IPS DF 6.9 (cell line): Measurements from ENCODE around the gene USP17L19.
"Not testable (repeated sequence)": the region's sequence is repeated elsewhere in the genome, so short reads cannot be mapped to it uniquely, and the experiment has no call there.

Experiments used
- DNase-seq: peaks from one replicate; pipeline ENCODE4 v3.0.0-alpha.2; 2013; ENCODE audit warnings: low read depth, low spot score
- H3K27ac ChIP-seq: one replicate; pipeline ENCODE4 v1.5.1; 2013; ENCODE audit warnings: low read length, control low read depth
- H3K27me3 ChIP-seq: 2 replicates; pipeline ENCODE4 v1.6.1; 2013; ENCODE audit warnings: mild to moderate bottlenecking, low read length; ENCODE audit not compliant: control insufficient read depth, insufficient read depth
- H3K36me3 ChIP-seq: 2 replicates; pipeline ENCODE4 v1.6.1; 2013; ENCODE audit warnings: low read length; ENCODE audit not compliant: control insufficient read depth, insufficient read depth
- H3K4me1 ChIP-seq: 2 replicates; pipeline ENCODE4 v1.6.1; 2013; ENCODE audit warnings: low read length; ENCODE audit not compliant: control insufficient read depth, insufficient read depth
- H3K4me3 ChIP-seq: 2 replicates; pipeline ENCODE4 v1.5.1; 2013; ENCODE audit warnings: mild to moderate bottlenecking, low read length
- H3K9me3 ChIP-seq: 2 replicates; pipeline ENCODE4 v1.6.1; 2013; ENCODE audit warnings: low read length, inconsistent platforms; ENCODE audit not compliant: control insufficient read depth, insufficient read depth
- WGBS: extraction: QIAGEN DNeasy Blood & Tissue Kit; methylation state at CpG from one replicate; pipeline ENCODE4 v1.1.7; 2013; ENCODE audit warnings: mixed read lengths, missing lambda C conversion rate; ENCODE audit not compliant: insufficient read length, insufficient coverage; 5-methylcytosine and 5-hydroxymethylcytosine counted together

The USP17L19 gene

GRCh38 chr4:9253078-9253477, at the start of gene USP17L19:
Gene USP17L19 (plus strand): TSS chr4:9253378. CDS start chr4:9253378, 0 bp downstream.
- not testable (repeated sequence) for H3K36me3 ChIP-seq, H3K27ac ChIP-seq, H3K9me3 ChIP-seq, H3K4me3 ChIP-seq, H3K4me1 ChIP-seq, H3K27me3 ChIP-seq, DNase-seq
- WGBS, result no CpG with 5 or more reads among the region's 13 CpGs

GRCh38 chr4:9210357-9210756, 42.8 kb upstream of the USP17L19 start, which contains the start of gene USP17L10:
Gene USP17L10 (plus strand): TSS chr4:9210657. CDS start chr4:9210657, 0 bp downstream.
- DNase-seq, H3K4me1 ChIP-seq, H3K9me3 ChIP-seq, H3K4me3 ChIP-seq, H3K27me3 ChIP-seq, H3K27ac ChIP-seq, H3K36me3 ChIP-seq: not testable (repeated sequence)
- WGBS, result no CpG with 5 or more reads among the region's 13 CpGs

GRCh38 chr4:9214701-9215100, 38.5 kb upstream of the USP17L19 start:
- H3K27ac ChIP-seq, H3K36me3 ChIP-seq, H3K4me3 ChIP-seq, H3K27me3 ChIP-seq, DNase-seq, H3K9me3 ChIP-seq, H3K4me1 ChIP-seq: not testable (repeated sequence)
- WGBS, result no CpG with 5 or more reads among the region's 14 CpGs

- not testable (repeated sequence) for H3K27me3 ChIP-seq, H3K4me3 ChIP-seq
- WGBS, result no CpG with 5 or more reads among the region's 14 CpGs
Measured at GRCh38 chr4:9215105-9215504, 38.1 kb upstream of the USP17L19 start, which contains the start of gene USP17L11. Gene USP17L11 (plus strand): TSS chr4:9215405. CDS start chr4:9215405, 0 bp downstream.

GRCh38 chr4:9219852-9220251, 33.3 kb upstream of the USP17L19 start, which contains the start of gene USP17L12:
Gene USP17L12 (plus strand): TSS chr4:9220152. CDS start chr4:9220152, 0 bp downstream.
- WGBS, result no CpG with 5 or more reads among the region's 13 CpGs
- not testable (repeated sequence) for DNase-seq, H3K36me3 ChIP-seq, H3K9me3 ChIP-seq, H3K4me1 ChIP-seq, H3K27ac ChIP-seq, H3K4me3 ChIP-seq, H3K27me3 ChIP-seq

More at GRCh38 chr4:9215105-9215504, 38.1 kb upstream of the USP17L19 start, which contains the start of gene USP17L11:
- H3K27ac ChIP-seq, H3K4me1 ChIP-seq, H3K36me3 ChIP-seq, DNase-seq, H3K9me3 ChIP-seq: not testable (repeated sequence)

GRCh38 chr4:9224596-9224995, 28.6 kb upstream of the USP17L19 start, which contains the start of gene USP17L13:
Gene USP17L13 (plus strand): TSS chr4:9224896. CDS start chr4:9224896, 0 bp downstream.
- not testable (repeated sequence) for H3K36me3 ChIP-seq, H3K27ac ChIP-seq, H3K4me3 ChIP-seq, H3K9me3 ChIP-seq, DNase-seq, H3K4me1 ChIP-seq, H3K27me3 ChIP-seq
- WGBS, result no CpG with 5 or more reads among the region's 14 CpGs

- H3K27me3 ChIP-seq, H3K4me1 ChIP-seq, H3K27ac ChIP-seq, DNase-seq, H3K36me3 ChIP-seq, H3K4me3 ChIP-seq, H3K9me3 ChIP-seq: not testable (repeated sequence)
- no CpG with 5 or more reads among the region's 8 CpGs for WGBS
Measured at GRCh38 chr4:9230249-9230648, 22.9 kb upstream of the USP17L19 start.

- WGBS, result no CpG with 5 or more reads among the region's 15 CpGs
- not testable (repeated sequence) for H3K27ac ChIP-seq, H3K27me3 ChIP-seq, H3K36me3 ChIP-seq, DNase-seq, H3K9me3 ChIP-seq, H3K4me1 ChIP-seq, H3K4me3 ChIP-seq
Measured at GRCh38 chr4:9234085-9234484, 19.1 kb upstream of the USP17L19 start, which contains the start of gene USP17L15. Gene USP17L15 (plus strand): TSS chr4:9234385. CDS start chr4:9234385, 0 bp downstream.

- not testable (repeated sequence) for H3K9me3 ChIP-seq, H3K4me1 ChIP-seq, H3K27ac ChIP-seq, DNase-seq, H3K36me3 ChIP-seq, H3K4me3 ChIP-seq, H3K27me3 ChIP-seq
- 100% methylated on average over 3 of the region's 12 CpGs for WGBS
Measured at GRCh38 chr4:9238461-9238860, 14.7 kb upstream of the USP17L19 start.

- H3K27me3 ChIP-seq, H3K27ac ChIP-seq, H3K9me3 ChIP-seq, H3K4me3 ChIP-seq, DNase-seq, H3K4me1 ChIP-seq, H3K36me3 ChIP-seq: not testable (repeated sequence)
- WGBS, result no CpG with 5 or more reads among the region's 14 CpGs
Measured at GRCh38 chr4:9243579-9243978, 9.6 kb upstream of the USP17L19 start, which contains the start of gene USP17L17. Gene USP17L17 (plus strand): TSS chr4:9243879. CDS start chr4:9243879, 0 bp downstream.
